Left lung (tissue), 10 donors: ENCODE results near the gene ANKRD45. TPM values are rescaled to one million over a fixed set of nuclear protein-coding genes. Genes with fewer than 3 reads are reported as not detected.
"Not testable (repeated sequence)": the region's sequence is repeated elsewhere in the genome, so short reads cannot be mapped to it uniquely, and the experiment has no call there.

Experiments used
- ATAC-seq: fragments of 200-7000 bp; cut with Tn5 transposase; one replicate; pipeline ENCODE4 v1.9.1; 2020; ENCODE audit warnings: moderate library complexity
- DNase-seq, 4 donors: peaks; one replicate each; pipeline ENCODE4 v3.0.0-alpha.2; 2013 to 2020
- H3K27ac ChIP-seq, 2 donors: fragments of 200-600 bp; sonication (generic) in 1 of 2; one replicate each; pipeline versions ENCODE4 v1.5.0 to v1.8.0; 2020 to 2021
- H3K27me3 ChIP-seq, 2 donors: fragments of 200-600 bp; sonication (generic) in 1 of 2; one replicate each; pipeline versions ENCODE4 v1.5.0 to v1.8.0; 2020 to 2021
- H3K36me3 ChIP-seq, 2 donors: fragments of 200-600 bp; sonication (generic) in 1 of 2; one replicate each; pipeline versions ENCODE4 v1.5.0 to v1.8.0; 2020 to 2021
- H3K4me1 ChIP-seq, 2 donors: fragments of 200-600 bp; one replicate each; pipeline ENCODE4 v1.8.0; 2021
- H3K4me3 ChIP-seq, 2 donors: fragments of 200-600 bp; sonication (generic) in 1 of 2; one replicate each; pipeline versions ENCODE4 v1.5.0 to v1.8.0; 2020 to 2021; ENCODE audit warnings: mild to moderate bottlenecking in 1 of 2
- H3K9me3 ChIP-seq, 2 donors: fragments of 200-600 bp; sonication (generic) in 1 of 2; one replicate each; pipeline versions ENCODE4 v1.5.0 to v1.8.0; 2020 to 2021
- intact Hi-C, 2 donors: fragments of 100-400 bp; cut with DNase I; formaldehyde crosslinking; loops; one replicate each; pipeline versions ENCODE4 v1.11.2 to v1.14.2; 2022
- polyA plus RNA-seq, 6 donors: library from polyadenylated mRNA; unstranded; fragments of 120-200 nt; gene quantifications; one replicate each; pipeline ENCODE4 v1.2.1, GENCODE V29; 2013; ENCODE audit not compliant: insufficient read length in 6 of 6
- total RNA-seq, 2 donors: library from RNA; stranded (reverse); fragmentation: NEBNext Ultra II Directional; extraction: Animal tissue kit (Norgen Biotek cat#: 25700); gene quantifications; one replicate each; pipeline ENCODE4 v1.2.1, GENCODE V29; 2021
- TF ChIP-seq, protein P1 (sequence below), 2 donors: fragments of 200-600 bp; sonication (generic) in 1 of 2; IDR thresholded peaks; one replicate each; pipeline versions ENCODE4 v1.5.0 to v1.8.0; 2021; ENCODE audit warnings: antibody characterized with exemption in 2 of 2
- donor health status: DM: no; HTN: yes; CAD: no.
- donor health status: DM: no; HTN: no; CAD: no.

ANKRD45 gene
- total and polyA plus RNA-seq, 8 donors = 1.7 to 5.2 (median 3.5) TPM

DNA sequence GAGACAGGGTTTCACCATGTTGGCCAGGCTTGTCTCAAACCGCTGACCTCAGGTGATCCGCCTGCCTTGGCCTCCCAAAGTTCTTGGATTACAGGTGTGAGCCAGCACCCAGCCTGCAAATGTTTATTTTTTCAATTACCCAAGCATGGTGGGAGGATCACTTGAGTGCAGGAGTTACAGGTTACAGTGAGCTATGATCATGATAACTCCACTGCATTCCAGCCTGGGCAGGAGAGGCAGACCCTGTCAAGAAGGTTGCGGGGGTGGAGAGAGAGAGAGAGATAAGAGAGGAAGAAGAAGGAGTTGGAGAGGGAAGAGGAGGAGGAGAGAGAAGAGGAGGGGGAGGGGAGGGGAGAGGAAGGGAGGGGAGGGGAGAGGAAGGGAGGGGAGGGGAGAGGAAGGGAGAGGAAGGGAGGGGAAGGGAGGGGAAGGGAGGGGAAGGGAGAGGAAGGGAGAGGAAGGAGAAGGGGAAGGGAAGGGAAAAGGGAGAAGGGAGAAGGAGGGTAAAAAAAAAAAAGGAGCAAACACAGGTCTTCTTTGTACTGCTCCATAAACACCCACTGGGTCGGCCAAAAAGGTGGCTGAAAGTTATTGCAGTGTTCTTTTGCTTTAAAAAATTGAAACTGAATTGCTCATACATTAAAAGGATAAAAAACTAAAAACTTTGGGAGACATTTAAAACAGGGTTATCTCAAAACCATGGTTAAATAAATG is 61.0 kb downstream of the ANKRD45 start:
- TF ChIP-seq, protein P1, sequence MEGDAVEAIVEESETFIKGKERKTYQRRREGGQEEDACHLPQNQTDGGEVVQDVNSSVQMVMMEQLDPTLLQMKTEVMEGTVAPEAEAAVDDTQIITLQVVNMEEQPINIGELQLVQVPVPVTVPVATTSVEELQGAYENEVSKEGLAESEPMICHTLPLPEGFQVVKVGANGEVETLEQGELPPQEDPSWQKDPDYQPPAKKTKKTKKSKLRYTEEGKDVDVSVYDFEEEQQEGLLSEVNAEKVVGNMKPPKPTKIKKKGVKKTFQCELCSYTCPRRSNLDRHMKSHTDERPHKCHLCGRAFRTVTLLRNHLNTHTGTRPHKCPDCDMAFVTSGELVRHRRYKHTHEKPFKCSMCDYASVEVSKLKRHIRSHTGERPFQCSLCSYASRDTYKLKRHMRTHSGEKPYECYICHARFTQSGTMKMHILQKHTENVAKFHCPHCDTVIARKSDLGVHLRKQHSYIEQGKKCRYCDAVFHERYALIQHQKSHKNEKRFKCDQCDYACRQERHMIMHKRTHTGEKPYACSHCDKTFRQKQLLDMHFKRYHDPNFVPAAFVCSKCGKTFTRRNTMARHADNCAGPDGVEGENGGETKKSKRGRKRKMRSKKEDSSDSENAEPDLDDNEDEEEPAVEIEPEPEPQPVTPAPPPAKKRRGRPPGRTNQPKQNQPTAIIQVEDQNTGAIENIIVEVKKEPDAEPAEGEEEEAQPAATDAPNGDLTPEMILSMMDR (IDR thresholded peaks at IDR 0.05) = no peak
- no peak for DNase-seq
- Histone ChIP-seq H3K36me3 (no peaks in the 10 kb centered on the region), H3K27ac (no peak overlapping the region), H3K4me3 (no peak overlapping the region), H3K9me3 (no peaks in the 10 kb centered on the region), H3K27me3 (no peaks in the 10 kb centered on the region), H3K4me1 (no peaks in the 10 kb centered on the region)
- intact Hi-C loops = no loop called here
- ATAC-seq = no peak

DNA sequence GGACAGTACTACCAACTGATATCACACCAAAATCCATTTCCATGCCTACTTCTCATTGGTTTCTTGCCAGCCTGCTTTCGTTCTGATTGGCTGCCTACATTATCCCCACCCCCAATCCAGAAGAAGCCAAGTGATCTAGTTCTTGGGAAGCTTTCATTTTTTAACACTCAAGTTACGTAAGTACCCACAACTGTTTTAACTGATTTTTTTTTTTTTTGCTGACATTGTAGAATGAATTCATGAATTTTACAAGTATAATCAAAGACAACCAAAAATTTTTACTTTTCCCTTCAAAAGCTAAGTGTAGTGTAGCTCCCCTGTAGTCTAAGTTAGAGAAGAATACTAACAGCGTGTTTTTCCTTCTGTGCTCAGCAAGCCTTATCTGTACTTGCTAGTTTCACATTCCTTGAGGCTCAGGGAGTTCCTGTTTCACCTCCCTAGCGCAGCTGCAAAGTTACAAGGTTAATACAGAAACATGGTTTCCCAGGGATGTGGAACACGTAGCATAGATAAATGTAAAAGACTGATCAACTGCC is 66.5 kb downstream of the ANKRD45 start, which contains the start of gene SLC9C2:
Gene SLC9C2, minus strand, starts transcription at position 17 of the 536 bp plus-strand sequence. CDS start 1,296 bp downstream, outside the sequence.
- peak in 2 of 4 donors; percentile 19 to 28 for DNase-seq
- intact Hi-C loops = no loop called here
- peak; percentile 86 for ATAC-seq
- Histone ChIP-seq H3K27me3 (no peaks in the 10 kb centered on the region), H3K4me3 (peak within 1 kb of the TSS; percentile 16 to 24), H3K36me3 (no peaks in the 10 kb centered on the region), H3K4me1 (no peaks in the 10 kb centered on the region), H3K27ac (peak within 1 kb of the TSS; percentile 51 to 54), H3K9me3 (no peaks in the 10 kb centered on the region)
- TF ChIP-seq, protein P1 (IDR thresholded peaks at IDR 0.05) = no peak

DNA sequence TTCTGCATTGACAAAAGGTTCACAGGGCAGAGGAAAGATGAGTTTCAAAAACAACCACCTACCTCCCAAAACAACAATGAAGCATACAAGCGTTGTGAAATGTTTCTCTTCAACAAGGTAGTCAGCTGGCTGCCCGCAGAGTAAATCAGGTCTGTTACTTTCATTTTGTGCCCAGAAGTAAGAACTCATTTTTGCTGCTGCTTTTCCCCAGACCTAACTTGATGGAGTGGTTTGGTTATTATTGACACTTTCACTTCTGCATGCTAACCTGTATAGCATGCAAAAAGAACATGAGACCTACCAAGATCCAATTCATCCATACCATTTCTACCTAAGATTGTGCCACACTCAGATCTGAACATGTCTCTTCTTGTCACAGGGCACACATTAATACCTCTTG is 68.1 kb downstream of the ANKRD45 start:
- intact Hi-C loops = no loop called here

DNA sequence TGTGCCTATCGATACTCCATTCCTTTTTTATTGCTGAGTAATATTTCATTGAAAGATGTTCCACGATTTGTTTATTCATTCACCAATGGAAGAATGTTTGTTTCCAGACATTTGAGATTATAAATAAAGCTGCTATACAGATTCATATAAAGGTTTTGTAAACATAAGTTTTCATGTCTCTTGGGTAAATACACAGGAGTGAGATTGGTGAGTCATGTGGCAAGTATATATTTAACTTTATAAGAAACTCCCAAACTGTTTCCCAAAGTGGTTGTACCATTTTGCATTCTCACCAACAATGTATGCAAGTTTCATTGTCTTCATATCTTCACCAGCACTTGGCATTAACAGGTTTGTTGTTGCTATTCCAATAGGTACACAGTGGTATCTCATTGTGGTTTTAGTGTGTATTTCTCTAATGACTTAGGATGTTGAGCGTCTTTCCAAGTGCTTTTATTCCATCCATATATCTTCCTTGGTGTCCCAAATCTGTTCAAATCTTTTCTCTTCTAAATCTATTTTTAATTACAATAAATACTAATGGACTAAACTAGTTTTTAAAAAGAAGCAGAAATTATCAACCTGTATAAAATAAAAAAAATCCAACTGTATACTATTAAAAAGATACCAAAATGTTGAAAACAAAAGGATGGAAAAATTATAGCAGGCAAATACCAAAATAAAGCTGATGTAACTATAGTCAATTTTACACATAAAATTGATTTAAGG is 73.4 kb downstream of the ANKRD45 start:
- H3K4me3 ChIP-seq = no peak overlapping the region
- H3K4me1 ChIP-seq = no peaks in the 10 kb centered on the region
- H3K9me3 ChIP-seq = peaks cover 3 to 9% of the 10 kb centered on the region in 2 donors
- H3K36me3 ChIP-seq = no peaks in the 10 kb centered on the region
- TF ChIP-seq, protein P1 (IDR thresholded peaks at IDR 0.05) = no peak
- no peak for DNase-seq
- no peak for ATAC-seq
- no peaks in the 10 kb centered on the region for H3K27me3 ChIP-seq
- no peak overlapping the region for H3K27ac ChIP-seq
- intact Hi-C loops = no loop called here

More for the DNA sequence above, 68.1 kb downstream of the ANKRD45 start:
- Histone ChIP-seq H3K4me3 (no peak overlapping the region), H3K9me3 (peaks cover under 1 to 3% of the 10 kb centered on the region in 2 donors), H3K36me3 (no peaks in the 10 kb centered on the region), H3K4me1 (no peaks in the 10 kb centered on the region), H3K27ac (no peak overlapping the region), H3K27me3 (no peaks in the 10 kb centered on the region)
- no peak for DNase-seq
- ATAC-seq = no peak
- TF ChIP-seq, protein P1 (IDR thresholded peaks at IDR 0.05) = no peak

DNA sequence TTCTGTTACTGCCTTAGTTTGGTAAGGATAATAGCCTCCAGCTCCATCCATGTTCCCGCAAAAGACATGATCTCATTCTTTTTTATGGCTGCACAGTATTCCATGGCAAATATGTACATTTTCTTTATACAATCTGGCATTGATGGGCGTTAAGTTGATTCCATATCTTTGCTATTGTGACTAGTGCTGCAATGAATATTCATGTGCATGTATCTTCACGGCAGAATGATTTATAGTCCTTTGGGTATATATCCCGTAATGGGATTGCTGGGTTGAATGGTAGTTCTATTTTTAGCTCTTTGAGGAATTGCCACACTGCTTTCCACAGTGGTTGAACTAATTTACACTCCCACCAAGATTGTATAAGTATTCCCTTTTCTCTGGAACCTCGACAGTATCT is 78.5 kb downstream of the ANKRD45 start:
- H3K9me3 ChIP-seq, H3K4me3 ChIP-seq, H3K4me1 ChIP-seq, H3K36me3 ChIP-seq, H3K27me3 ChIP-seq, intact Hi-C loops, H3K27ac ChIP-seq, ATAC-seq, DNase-seq: not testable (repeated sequence)
